ENCODE data around the gene NOP16.

The NOP16 gene

GRCh38 chr5:176383248-176383905 lies 5.0 kb downstream of the NOP16 start:
- DNase-seq (ENCODE audit: low read depth, low spot score): no peak
- H3K4me3 ChIP-seq (ENCODE audit: low read depth, low read length): no peak overlapping the region
- in situ Hi-C loops (cut with HindIII; ENCODE audit: low sequenced_read_pairs): no loop called here
- TF ChIP-seq CTCF (IDR thresholded peaks at IDR 0.05; ENCODE audit: low read depth, low read length): no peak

- DNase-seq (ENCODE audit: low read depth, low spot score): no peak
- H3K4me3 ChIP-seq (ENCODE audit: low read depth, low read length): no peak overlapping the region
- TF ChIP-seq CTCF (IDR thresholded peaks at IDR 0.05; ENCODE audit: low read depth, low read length): no peak
- in situ Hi-C loops (cut with HindIII; ENCODE audit: low sequenced_read_pairs): no loop called here
These were observed 5.7 kb downstream of the NOP16 start for GRCh38 chr5:176382721-176383120.

- in situ Hi-C loops (cut with HindIII; ENCODE audit: low sequenced_read_pairs): no loop called here
- no peak for TF ChIP-seq CTCF (IDR thresholded peaks at IDR 0.05; ENCODE audit: low read depth, low read length)
- no peak overlapping the region for H3K4me3 ChIP-seq (ENCODE audit: low read depth, low read length)
- DNase-seq (ENCODE audit: low read depth, low spot score): no peak
These were observed 6.4 kb downstream of the NOP16 start for GRCh38 chr5:176381979-176382378.

- no peak for DNase-seq (ENCODE audit: low read depth, low spot score)
- in situ Hi-C loops (cut with HindIII; ENCODE audit: low sequenced_read_pairs): no loop called here
- TF ChIP-seq CTCF (IDR thresholded peaks at IDR 0.05; ENCODE audit: low read depth, low read length): no peak
- no peak overlapping the region for H3K4me3 ChIP-seq (ENCODE audit: low read depth, low read length)
These were observed 7.0 kb downstream of the NOP16 start for GRCh38 chr5:176381423-176381822.

GRCh38 chr5:176379881-176380280 lies 8.5 kb downstream of the NOP16 start:
- H3K4me3 ChIP-seq (ENCODE audit: low read depth, low read length): no peak overlapping the region
- no peak for DNase-seq (ENCODE audit: low read depth, low spot score)
- in situ Hi-C loops (cut with HindIII; ENCODE audit: low sequenced_read_pairs): no loop called here
- TF ChIP-seq CTCF (IDR thresholded peaks at IDR 0.05; ENCODE audit: low read depth, low read length): no peak

- no peak for DNase-seq (ENCODE audit: low read depth, low spot score)
- no peak overlapping the region for H3K4me3 ChIP-seq (ENCODE audit: low read depth, low read length)
- in situ Hi-C loops (cut with HindIII; ENCODE audit: low sequenced_read_pairs): no loop called here
- no peak for TF ChIP-seq CTCF (IDR thresholded peaks at IDR 0.05; ENCODE audit: low read depth, low read length)
These were observed 15.1 kb downstream of the NOP16 start for GRCh38 chr5:176373100-176373818.
